H1 (cell line): ENCODE results near the gene ELP5. TPM values are rescaled to one million over a fixed set of nuclear protein-coding genes. Genes with fewer than 3 reads are reported as not detected.

Source experiments
- ASH2L ChIP-seq: fragments of 200-600, 300-600 bp; sonication (generic); IDR thresholded peaks from one replicate; pipeline ENCODE4 v1.7.1; 2017; ENCODE audit warnings: low read length
- CTBP2 ChIP-seq: IDR thresholded peaks from 2 replicates; pipeline ENCODE4 v1.7.0; 2011; ENCODE audit warnings: borderline replicate concordance, mild to moderate bottlenecking, moderate library complexity, mixed read lengths, low read length; ENCODE audit not compliant: insufficient read depth, insufficient read length
- EGR1 ChIP-seq: IDR thresholded peaks from 2 replicates; pipeline ENCODE4 v1.6.1; 2011; ENCODE audit warnings: low read depth, low read length, borderline replicate concordance
- EZH2 ChIP-seq: fragments of 200-600 bp; sonication (generic); IDR thresholded peaks from 2 replicates; pipeline ENCODE4 v1.7.1; 2012; ENCODE audit warnings: low read depth, mild to moderate bottlenecking, moderate library complexity, low read length, inconsistent platforms; ENCODE audit not compliant: severe bottlenecking
- FOSL1 ChIP-seq: IDR thresholded peaks from 2 replicates; pipeline ENCODE4 v1.6.1; 2011; ENCODE audit warnings: mild to moderate bottlenecking, low read depth, low read length, moderate library complexity; ENCODE audit not compliant: insufficient read depth
- HDAC2 ChIP-seq, 2 experiments: fragments of 300-600 bp in 1 of 2; sonication (generic) in 1 of 2; IDR thresholded peaks; 2 replicates each; pipeline ENCODE4 v1.6.1; 2011 to 2012; ENCODE audit warnings: low read depth in 2 of 2, low read length in 2 of 2, mild to moderate bottlenecking in 2 of 2, moderate library complexity in 2 of 2, borderline replicate concordance in 1 of 2, inconsistent platforms in 1 of 2
- HDAC6 ChIP-seq: IDR thresholded peaks from one replicate; pipeline ENCODE4 v1.7.1; 2012; ENCODE audit warnings: low read depth, mild to moderate bottlenecking, inconsistent platforms, low read length, moderate library complexity
- JUND ChIP-seq: IDR thresholded peaks from 2 replicates; pipeline ENCODE4 v1.6.1; 2011; ENCODE audit warnings: mild to moderate bottlenecking, improper control_type of control experiment, low read length
- KDM4A ChIP-seq: IDR thresholded peaks from one replicate; pipeline ENCODE4 v1.7.1; 2012; ENCODE audit warnings: low read depth, mild to moderate bottlenecking, moderate library complexity, low read length, inconsistent platforms; ENCODE audit not compliant: severe bottlenecking
- MAFK ChIP-seq: IDR thresholded peaks from 2 replicates; pipeline ENCODE4 v1.6.1; 2012; ENCODE audit warnings: low read depth, mild to moderate bottlenecking, improper control_type of control experiment, low read length
- NANOG ChIP-seq: IDR thresholded peaks from 2 replicates; pipeline ENCODE4 v1.6.1; 2011; ENCODE audit warnings: low read length, low read depth, mild to moderate bottlenecking, inconsistent platforms; ENCODE audit not compliant: insufficient read depth, poor library complexity, severe bottlenecking
- POLR2A ChIP-seq, 2 experiments: IDR thresholded peaks; 1 replicate in 1 of 2; 2 replicates in 1 of 2; pipeline ENCODE4 v1.6.1; 2011; ENCODE audit warnings: low read depth in 2 of 2, low read length in 2 of 2, mild to moderate bottlenecking in 2 of 2; ENCODE audit errors: control extremely low read depth in 1 of 2
- POU5F1 ChIP-seq: IDR thresholded peaks from 2 replicates; pipeline ENCODE4 v1.6.1; 2011; ENCODE audit warnings: low read depth, mild to moderate bottlenecking, low read length, moderate library complexity
- RAD21 ChIP-seq, 2 experiments: IDR thresholded peaks in 1 of 2; conservative IDR thresholded peaks in 1 of 2; 2 replicates each; pipeline ENCODE4 v1.6.1; 2011; ENCODE audit warnings: low read depth in 2 of 2, low read length in 2 of 2, improper control_type of control experiment in 1 of 2, inconsistent platforms in 1 of 2, mild to moderate bottlenecking in 1 of 2, moderate library complexity in 1 of 2
- RXRA ChIP-seq: IDR thresholded peaks from 2 replicates; pipeline ENCODE4 v1.6.1; 2011; ENCODE audit warnings: low read depth, mild to moderate bottlenecking, low read length, moderate library complexity; ENCODE audit not compliant: insufficient read depth
- SIX5 ChIP-seq: IDR thresholded peaks from 2 replicates; pipeline ENCODE4 v1.6.1; 2011; ENCODE audit warnings: mild to moderate bottlenecking, low read depth, low read length
- SP2 ChIP-seq: IDR thresholded peaks from 2 replicates; pipeline ENCODE4 v1.6.1; 2012; ENCODE audit warnings: mild to moderate bottlenecking, low read length, inconsistent platforms
- SUZ12 ChIP-seq: fragments of 200-600 bp; sonication (generic); IDR thresholded peaks from 2 replicates; pipeline ENCODE4 v1.6.1; 2012; ENCODE audit warnings: mild to moderate bottlenecking, inconsistent platforms, low read length, moderate library complexity, mixed read lengths
- TAF1 ChIP-seq: IDR thresholded peaks from 2 replicates; pipeline ENCODE4 v1.6.1; 2011; ENCODE audit warnings: mild to moderate bottlenecking, low read depth, low read length
- TAF7 ChIP-seq: optimal IDR thresholded peaks from 2 replicates; pipeline ENCODE3; 2011; ENCODE audit warnings: low read depth, mild to moderate bottlenecking, inconsistent platforms, low read length, moderate library complexity, borderline replicate concordance
- polyA plus RNA-seq, 7 experiments: library from polyadenylated mRNA; depleted of rRNA in 3 of 7; stranded (reverse) in 5 of 7; unstranded in 2 of 7; fragments of >200 nt in 5 of 7; fragments of 200-250 nt in 2 of 7; gene quantifications; 1 replicate in 5 of 7; 2 replicates in 1 of 7; 4 replicates in 1 of 7; pipeline versions ENCODE4 v1.2.1 to v1.2.3, GENCODE V29; 2011 to 2013; ENCODE audit warnings: missing spikeins in 2 of 7, mixed read lengths in 2 of 7
- total RNA-seq: library from RNA; stranded (reverse); fragmentation: NEBNext Ultra II Directional; extraction: Animal tissue kit (Norgen Biotek cat#: 25700); gene quantifications from 2 replicates; pipeline ENCODE4 v1.2.1, GENCODE V29; 2021
- TF ChIP-seq, protein P1 (sequence below): IDR thresholded peaks from 2 replicates; pipeline ENCODE4 v1.6.1; 2011; ENCODE audit warnings: low read length, improper control_type of control experiment

The ELP5 gene
- total and polyA plus RNA-seq, 2 of the 8 experiments (the other 6 are each of a cell fraction or from before 2014, with no cell fraction given), result 75.4 to 107 TPM

DNA sequence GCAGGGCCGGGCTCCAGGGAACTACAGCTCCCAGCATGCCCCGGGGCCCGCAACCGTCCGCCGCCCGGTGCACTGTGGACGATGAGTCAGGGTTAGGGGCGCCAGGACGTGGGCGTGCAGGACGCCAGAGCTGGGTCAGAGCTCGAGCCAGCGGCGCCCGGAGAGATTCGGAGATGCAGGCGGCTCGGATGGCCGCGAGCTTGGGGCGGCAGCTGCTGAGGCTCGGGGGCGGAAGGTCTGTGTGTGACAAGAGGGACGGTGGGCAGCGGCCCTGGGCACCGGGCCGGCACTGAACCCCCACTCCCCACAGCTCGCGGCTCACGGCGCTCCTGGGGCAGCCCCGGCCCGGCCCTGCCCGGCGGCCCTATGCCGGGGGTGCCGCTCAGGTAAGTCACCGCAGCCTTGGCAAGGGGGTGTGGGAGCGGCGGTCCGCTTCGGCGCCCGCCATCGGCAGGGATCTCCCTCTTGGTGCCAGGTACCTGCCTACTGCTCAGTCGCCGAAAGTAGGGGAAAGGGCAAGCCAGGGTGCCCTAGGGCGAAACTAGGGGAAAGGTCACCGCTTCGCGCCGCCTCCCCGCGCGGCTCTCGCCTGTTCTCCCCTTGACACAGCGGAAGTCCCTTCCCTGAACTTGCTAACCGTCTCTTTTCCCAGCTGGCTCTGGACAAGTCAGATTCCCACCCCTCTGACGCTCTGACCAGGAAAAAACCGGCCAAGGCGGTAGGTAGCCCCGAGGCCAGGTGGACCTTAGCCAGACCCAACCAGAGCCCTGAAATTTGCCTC is 32.0 kb upstream of the ELP5 start, which contains the start of the genes ACADVL and DLG4 (continued):
- TF ChIP-seq HDAC6 (no peak), EZH2 (no peak), RXRA (peak; percentile 71; the same call in 1 of the 2 replicates), SUZ12 (no peak), RAD21 (IDR thresholded peaks at IDR 0.05 in 1 of 2, conservative IDR thresholded peaks at IDR 0.05 in 1 of 2; ENCODE audit: low read depth in 2 of 2, low read length in 2 of 2) (no peak), JUND (peak; percentile 80), ASH2L (peak; percentile 44), MAFK (peak; percentile 60; the same call in 1 of the 2 replicates), TAF1 (peak; percentile 89), EGR1 (peak; percentile 95), SIX5 (peak; percentile 79), KDM4A (no peak), CTBP2 (no peak), TAF7 (peak; percentile 22), HDAC2 (IDR thresholded peaks at IDR 0.05; ENCODE audit: borderline replicate concordance in 1 of 2, low read depth in 2 of 2, low read length in 2 of 2) (0 out of 4 replicates have a peak, but pooled peaks of 1 of the 2 experiments have one; percentile 61), POLR2A (IDR thresholded peaks at IDR 0.05; ENCODE audit: control extremely low read depth in 1 of 2, low read depth in 2 of 2, low read length in 2 of 2) (peak; percentile 79 to 90), NANOG (no peak), SP2 (no peak), POU5F1 (no peak), FOSL1 (0 out of 2 replicates have a peak, but pooled peaks have one; percentile 33)
- TF ChIP-seq, protein P1, sequence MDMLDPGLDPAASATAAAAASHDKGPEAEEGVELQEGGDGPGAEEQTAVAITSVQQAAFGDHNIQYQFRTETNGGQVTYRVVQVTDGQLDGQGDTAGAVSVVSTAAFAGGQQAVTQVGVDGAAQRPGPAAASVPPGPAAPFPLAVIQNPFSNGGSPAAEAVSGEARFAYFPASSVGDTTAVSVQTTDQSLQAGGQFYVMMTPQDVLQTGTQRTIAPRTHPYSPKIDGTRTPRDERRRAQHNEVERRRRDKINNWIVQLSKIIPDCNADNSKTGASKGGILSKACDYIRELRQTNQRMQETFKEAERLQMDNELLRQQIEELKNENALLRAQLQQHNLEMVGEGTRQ, result 0 out of 2 replicates have a peak, but pooled peaks have one; percentile 3
